ENCODE data around the gene ITPR2.

DNA sequence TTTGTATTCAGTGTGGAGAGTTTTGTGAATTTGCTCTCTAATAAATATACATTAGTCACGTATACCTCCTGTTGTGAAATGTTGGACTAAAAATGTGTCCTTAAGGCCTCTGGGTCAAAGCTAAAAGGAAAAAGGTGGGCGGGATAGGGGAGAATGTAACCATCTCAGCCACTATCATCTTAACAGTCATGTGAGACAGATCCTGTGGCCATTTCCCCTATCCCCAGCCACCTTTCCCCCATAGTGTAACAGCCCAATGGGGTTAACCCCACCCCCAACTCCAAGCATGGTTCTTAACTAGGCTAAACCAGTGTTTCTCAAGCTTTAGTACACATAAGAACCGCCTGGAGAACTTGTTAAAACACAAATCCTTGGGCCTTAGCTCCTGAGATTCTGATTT, 6.5 kb upstream of the ITPR2 start:
- TF ChIP-seq, protein P1, sequence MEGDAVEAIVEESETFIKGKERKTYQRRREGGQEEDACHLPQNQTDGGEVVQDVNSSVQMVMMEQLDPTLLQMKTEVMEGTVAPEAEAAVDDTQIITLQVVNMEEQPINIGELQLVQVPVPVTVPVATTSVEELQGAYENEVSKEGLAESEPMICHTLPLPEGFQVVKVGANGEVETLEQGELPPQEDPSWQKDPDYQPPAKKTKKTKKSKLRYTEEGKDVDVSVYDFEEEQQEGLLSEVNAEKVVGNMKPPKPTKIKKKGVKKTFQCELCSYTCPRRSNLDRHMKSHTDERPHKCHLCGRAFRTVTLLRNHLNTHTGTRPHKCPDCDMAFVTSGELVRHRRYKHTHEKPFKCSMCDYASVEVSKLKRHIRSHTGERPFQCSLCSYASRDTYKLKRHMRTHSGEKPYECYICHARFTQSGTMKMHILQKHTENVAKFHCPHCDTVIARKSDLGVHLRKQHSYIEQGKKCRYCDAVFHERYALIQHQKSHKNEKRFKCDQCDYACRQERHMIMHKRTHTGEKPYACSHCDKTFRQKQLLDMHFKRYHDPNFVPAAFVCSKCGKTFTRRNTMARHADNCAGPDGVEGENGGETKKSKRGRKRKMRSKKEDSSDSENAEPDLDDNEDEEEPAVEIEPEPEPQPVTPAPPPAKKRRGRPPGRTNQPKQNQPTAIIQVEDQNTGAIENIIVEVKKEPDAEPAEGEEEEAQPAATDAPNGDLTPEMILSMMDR (conservative IDR thresholded peaks at IDR 0.05; ENCODE audit: low read length) = no peak
- TF ChIP-seq EZH2phosphoT487 (IDR thresholded peaks at IDR 0.05; ENCODE audit: borderline replicate concordance) = no peak

Data from Loucy (cell line).